ENCODE results near the gene CSTF2T. TPM values are rescaled to one million over a fixed set of nuclear protein-coding genes. Genes with fewer than 3 reads are reported as not detected.

CSTF2T gene
- total RNA-seq, 1 donor, result 15.9 TPM

GRCh38 chr10:51653025-51653424 is 46.4 kb downstream of the CSTF2T start:
- no peak for DNase-seq (ENCODE audit: low read depth in 2 of 3, low spot score in 2 of 3)

- no peak for DNase-seq (ENCODE audit: low read depth in 2 of 3, low spot score in 2 of 3)
These were observed 48.3 kb downstream of the CSTF2T start for GRCh38 chr10:51651063-51651462.

- no peak for DNase-seq (ENCODE audit: low read depth in 2 of 3, low spot score in 2 of 3)
These were observed 50.3 kb downstream of the CSTF2T start for GRCh38 chr10:51649064-51649463.
